Ectodermal cell (in vitro differentiated cells): ENCODE results near the gene GABRA5.

ENCODE experiments used
- H3K27ac ChIP-seq: 2 replicates; pipeline ENCODE4 v1.7.0; 2013; ENCODE audit warnings: mild to moderate bottlenecking, low read depth, low read length; ENCODE audit not compliant: insufficient read depth, poor library complexity, severe bottlenecking
- H3K27me3 ChIP-seq: 2 replicates; pipeline ENCODE4 v1.7.0; 2013; ENCODE audit warnings: mild to moderate bottlenecking, low read length; ENCODE audit not compliant: insufficient read depth, control insufficient read depth, poor library complexity, severe bottlenecking
- H3K36me3 ChIP-seq: one replicate; pipeline ENCODE4 v1.7.0; 2013; ENCODE audit warnings: low read length; ENCODE audit not compliant: control insufficient read depth, insufficient read depth
- H3K4me1 ChIP-seq: one replicate; pipeline ENCODE4 v1.7.0; 2013; ENCODE audit warnings: low read length; ENCODE audit not compliant: control insufficient read depth, insufficient read depth
- H3K4me3 ChIP-seq: 2 replicates; pipeline ENCODE4 v1.7.0; 2013; ENCODE audit warnings: low read depth, low read length, control low read depth; ENCODE audit not compliant: insufficient read depth
- H3K9me3 ChIP-seq: 2 replicates; pipeline ENCODE4 v1.7.0; 2013; ENCODE audit warnings: mild to moderate bottlenecking, low read length, moderate library complexity; ENCODE audit not compliant: control insufficient read depth
- WGBS, 2 experiments: methylation state at CpG; one replicate each; pipeline ENCODE4 v1.1.7; 2013; ENCODE audit warnings: missing lambda C conversion rate in 2 of 2; 5-methylcytosine and 5-hydroxymethylcytosine counted together

The GABRA5 gene

GRCh38 chr15:26910715-26911114, 43.9 kb downstream of the GABRA5 start:
- Histone ChIP-seq H3K4me1 (no peaks in the 10 kb centered on the region), H3K27ac (no peak overlapping the region), H3K4me3 (no peak overlapping the region), H3K27me3 (no peaks in the 10 kb centered on the region), H3K9me3 (no peaks in the 10 kb centered on the region), H3K36me3 (no peaks in the 10 kb centered on the region)
- 91 to 98% methylated on average over 4 of the region's 4 CpGs for WGBS, 2 experiments

DNA sequence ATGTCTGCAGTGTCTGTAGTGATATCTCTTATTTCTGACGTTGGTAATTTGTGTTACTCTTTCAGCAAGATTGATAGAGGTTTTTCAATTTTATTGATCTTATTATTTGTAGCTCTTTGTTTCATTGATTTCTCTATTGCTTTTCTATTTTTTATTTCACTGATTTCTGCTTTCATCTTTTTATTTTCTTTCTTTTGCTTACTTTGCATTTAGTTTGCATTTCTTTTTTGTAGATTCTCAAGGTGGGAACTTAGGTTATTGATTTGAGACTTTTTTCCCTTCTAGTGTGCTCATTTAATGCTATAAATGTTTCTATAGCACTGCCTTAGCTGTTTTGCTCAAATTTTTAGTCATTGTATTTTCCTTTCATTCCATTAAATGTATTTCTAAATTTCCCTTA, 54.6 kb downstream of the GABRA5 start:
- no peak overlapping the region for H3K27ac ChIP-seq
- 94 to 100% methylated on average over 1 of the region's 1 CpG for WGBS, 2 experiments
- H3K36me3 ChIP-seq, result no peaks in the 10 kb centered on the region
- H3K4me3 ChIP-seq, result no peak overlapping the region
- H3K4me1 ChIP-seq, result no peaks in the 10 kb centered on the region
- no peaks in the 10 kb centered on the region for H3K27me3 ChIP-seq
- no peaks in the 10 kb centered on the region for H3K9me3 ChIP-seq

GRCh38 chr15:26926081-26926480, 59.2 kb downstream of the GABRA5 start:
- H3K4me1 ChIP-seq, result no peaks in the 10 kb centered on the region
- no peaks in the 10 kb centered on the region for H3K36me3 ChIP-seq
- no peak overlapping the region for H3K27ac ChIP-seq
- no peaks in the 10 kb centered on the region for H3K27me3 ChIP-seq
- WGBS, 2 experiments, result 92 to 98% methylated on average over 2 of the region's 2 CpGs
- no peaks in the 10 kb centered on the region for H3K9me3 ChIP-seq
- no peak overlapping the region for H3K4me3 ChIP-seq

GRCh38 chr15:26928051-26928450, 61.2 kb downstream of the GABRA5 start:
- H3K4me3 ChIP-seq, result no peak overlapping the region
- 94 to 96% methylated on average over 8 of the region's 8 CpGs for WGBS, 2 experiments
- H3K36me3 ChIP-seq, result no peaks in the 10 kb centered on the region
- H3K27ac ChIP-seq, result no peak overlapping the region
- H3K9me3 ChIP-seq, result no peaks in the 10 kb centered on the region
- no peaks in the 10 kb centered on the region for H3K27me3 ChIP-seq
- no peaks in the 10 kb centered on the region for H3K4me1 ChIP-seq

DNA sequence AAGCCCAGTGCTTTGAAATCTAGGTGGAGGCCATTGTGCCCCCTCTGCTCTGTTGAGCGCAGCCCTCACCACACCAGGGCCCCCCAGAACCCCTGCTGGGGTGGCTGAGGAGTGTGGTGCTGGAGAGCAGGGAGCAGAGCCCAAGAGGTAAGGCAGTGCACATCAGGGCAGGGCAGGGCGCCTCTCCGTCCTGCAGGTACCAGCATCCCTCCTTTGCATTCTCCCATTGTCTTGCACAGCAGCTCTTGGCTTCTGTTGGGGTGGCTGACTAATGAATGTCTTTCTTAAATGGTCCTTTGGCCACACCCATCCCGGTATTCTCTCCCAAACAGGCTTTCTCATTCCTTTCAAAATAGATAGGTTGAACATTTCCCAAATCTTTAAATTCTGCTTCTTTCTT, 62.7 kb downstream of the GABRA5 start:
- Histone ChIP-seq H3K4me1 (no peaks in the 10 kb centered on the region), H3K27me3 (no peaks in the 10 kb centered on the region), H3K36me3 (no peaks in the 10 kb centered on the region), H3K9me3 (no peaks in the 10 kb centered on the region), H3K27ac (no peak overlapping the region), H3K4me3 (no peak overlapping the region)
- 87 to 95% methylated on average over 4 of the region's 4 CpGs for WGBS, 2 experiments

DNA sequence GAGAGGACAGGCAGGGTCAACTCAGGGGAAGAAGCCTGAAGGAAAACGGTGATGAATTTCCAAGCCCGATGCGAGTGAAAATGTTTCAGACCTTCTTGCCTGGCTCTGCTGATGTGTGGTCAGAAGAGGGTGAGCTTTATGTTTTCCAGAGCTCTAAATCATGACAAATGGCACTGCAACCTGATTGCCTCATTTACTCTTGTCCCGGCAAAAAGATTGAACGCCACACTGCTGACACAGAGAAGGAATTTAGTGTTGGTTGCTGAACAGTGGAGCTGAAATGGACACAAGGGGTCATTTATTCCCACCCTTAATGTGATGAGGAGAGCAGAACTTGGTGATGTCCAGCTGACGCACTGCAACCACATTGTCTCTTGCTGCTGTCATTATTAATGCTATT, 68.0 kb downstream of the GABRA5 start:
- Histone ChIP-seq H3K27ac (no peak overlapping the region), H3K9me3 (no peaks in the 10 kb centered on the region)
- 93 to 95% methylated on average over 6 of the region's 6 CpGs for WGBS, 2 experiments

GRCh38 chr15:26935322-26935721, 68.5 kb downstream of the GABRA5 start:
- no peaks in the 10 kb centered on the region for H3K9me3 ChIP-seq
- 93 to 98% methylated on average over 12 of the region's 12 CpGs for WGBS, 2 experiments

More for the DNA sequence above, 68.0 kb downstream of the GABRA5 start:
- no peaks in the 10 kb centered on the region for H3K36me3 ChIP-seq
- H3K4me3 ChIP-seq, result no peak overlapping the region
- H3K4me1 ChIP-seq, result no peaks in the 10 kb centered on the region
- no peaks in the 10 kb centered on the region for H3K27me3 ChIP-seq

GRCh38 chr15:26936502-26936901, 69.6 kb downstream of the GABRA5 start:
- Histone ChIP-seq H3K4me1 (no peaks in the 10 kb centered on the region), H3K27ac (no peak overlapping the region), H3K9me3 (no peaks in the 10 kb centered on the region), H3K36me3 (no peaks in the 10 kb centered on the region), H3K27me3 (no peaks in the 10 kb centered on the region), H3K4me3 (no peak overlapping the region)
- 95 to 97% methylated on average over 5 of the region's 5 CpGs for WGBS, 2 experiments

More at GRCh38 chr15:26935322-26935721, 68.5 kb downstream of the GABRA5 start:
- H3K27ac ChIP-seq, result no peak overlapping the region
- no peaks in the 10 kb centered on the region for H3K4me1 ChIP-seq
- no peaks in the 10 kb centered on the region for H3K36me3 ChIP-seq
- H3K4me3 ChIP-seq, result no peak overlapping the region
- H3K27me3 ChIP-seq, result no peaks in the 10 kb centered on the region

DNA sequence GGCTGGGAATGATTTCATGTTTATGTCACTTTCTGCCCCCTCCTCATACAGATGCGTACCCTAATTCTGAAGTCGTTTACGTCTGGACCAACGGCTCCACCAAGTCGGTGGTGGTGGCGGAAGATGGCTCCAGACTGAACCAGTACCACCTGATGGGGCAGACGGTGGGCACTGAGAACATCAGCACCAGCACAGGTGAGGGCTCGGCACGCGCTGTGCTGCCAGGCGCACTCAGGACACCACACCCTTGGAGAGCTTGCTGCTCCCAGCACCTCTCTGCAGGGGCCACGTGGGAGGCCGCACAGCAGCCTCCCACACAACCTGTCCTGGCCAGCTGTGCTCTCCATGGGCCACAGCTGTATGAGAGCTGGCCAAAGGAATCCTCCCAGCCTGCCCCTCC, 70.3 kb downstream of the GABRA5 start:
- Histone ChIP-seq H3K4me3 (no peak overlapping the region), H3K36me3 (no peaks in the 10 kb centered on the region), H3K4me1 (no peaks in the 10 kb centered on the region), H3K9me3 (no peaks in the 10 kb centered on the region), H3K27ac (no peak overlapping the region), H3K27me3 (no peaks in the 10 kb centered on the region)
- 94 to 95% methylated on average over 13 of the region's 13 CpGs for WGBS, 2 experiments

DNA sequence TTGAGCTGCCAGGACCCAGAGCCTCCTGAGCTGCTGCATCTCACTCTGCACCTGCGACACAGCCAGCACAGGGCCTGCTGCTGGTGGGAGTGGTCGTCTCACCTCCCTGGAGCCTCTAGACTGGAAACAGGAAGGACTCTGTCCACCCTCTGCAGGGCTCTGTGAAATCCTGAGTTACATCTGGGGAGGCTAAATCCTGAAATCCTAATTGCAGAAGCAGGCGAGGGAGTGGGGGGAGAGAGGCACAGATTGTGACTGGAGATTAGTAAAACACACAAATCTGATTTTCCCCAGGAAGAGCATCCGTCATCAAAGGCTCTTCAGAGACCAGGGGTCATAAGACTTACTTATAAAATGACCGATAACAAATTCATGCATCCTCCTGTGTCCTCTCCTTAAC, 72.5 kb downstream of the GABRA5 start:
- Histone ChIP-seq H3K4me3 (no peak overlapping the region), H3K4me1 (no peaks in the 10 kb centered on the region), H3K27me3 (no peaks in the 10 kb centered on the region), H3K9me3 (no peaks in the 10 kb centered on the region), H3K36me3 (no peaks in the 10 kb centered on the region), H3K27ac (no peak overlapping the region)
- 89 to 92% methylated on average over 5 of the region's 5 CpGs for WGBS, 2 experiments

GRCh38 chr15:26941489-26941888, 74.6 kb downstream of the GABRA5 start:
- Histone ChIP-seq H3K9me3 (no peaks in the 10 kb centered on the region), H3K27me3 (no peaks in the 10 kb centered on the region), H3K4me1 (no peaks in the 10 kb centered on the region), H3K36me3 (no peaks in the 10 kb centered on the region), H3K4me3 (no peak overlapping the region), H3K27ac (no peak overlapping the region)
- 91 to 95% methylated on average over 5 of the region's 5 CpGs for WGBS, 2 experiments
